WERI-Rb-1 (cell line): Measurements from ENCODE around the gene NLRP2B.

ENCODE experiments used
- DNase-seq: peaks from one replicate; pipeline ENCODE4 v3.0.0-alpha.2; 2020
- H3K27ac ChIP-seq: fragments of 250-450 bp; sonication (Bioruptor Pico); 2 replicates; pipeline ENCODE4 v1.5.1; 2020; ENCODE audit warnings: mild to moderate bottlenecking, moderate library complexity
- H3K27me3 ChIP-seq: fragments of 250-450 bp; sonication (Bioruptor Pico); 2 replicates; pipeline ENCODE4 v1.5.1; 2021; ENCODE audit warnings: mild to moderate bottlenecking, low read depth, moderate library complexity; ENCODE audit not compliant: insufficient read depth, severe bottlenecking
- H3K36me3 ChIP-seq: fragments of 250-450 bp; sonication (Bioruptor Pico); 2 replicates; pipeline ENCODE4 v1.5.1; 2020; ENCODE audit warnings: mild to moderate bottlenecking, moderate library complexity
- H3K4me3 ChIP-seq: 2 replicates; pipeline ENCODE4 v1.5.1; 2011; ENCODE audit warnings: low read depth, mild to moderate bottlenecking, control low read depth, low read length
- H3K9me3 ChIP-seq: fragments of 250-450 bp; sonication (Bioruptor Pico); 2 replicates; pipeline ENCODE4 v1.5.1; 2021; ENCODE audit warnings: mild to moderate bottlenecking, moderate library complexity; ENCODE audit not compliant: severe bottlenecking
- TF ChIP-seq, protein P1 (sequence below): IDR thresholded peaks from 2 replicates; pipeline ENCODE4 v1.5.1; 2011; ENCODE audit warnings: low read depth, mild to moderate bottlenecking, control low read depth, inconsistent platforms, low read length

Gene NLRP2B

DNA sequence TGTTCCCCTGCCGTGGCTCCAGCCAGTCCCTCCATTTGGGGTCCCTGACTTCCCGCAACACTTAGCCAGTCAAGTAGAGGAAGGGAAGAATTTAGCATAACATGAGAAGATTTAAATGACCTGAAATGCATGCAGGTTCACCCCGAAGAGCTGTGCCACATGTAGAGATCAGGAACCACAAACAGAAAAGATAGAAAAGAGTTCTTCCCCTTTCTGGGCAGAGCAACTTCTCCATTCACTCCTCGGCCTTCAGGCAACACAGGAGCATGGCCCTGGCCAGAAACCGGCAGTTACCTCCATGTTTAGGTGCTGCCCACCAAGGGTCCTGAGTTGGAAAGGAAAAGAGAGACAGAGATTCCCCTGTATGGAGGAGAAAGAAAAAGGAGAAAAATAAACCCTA is 5.2 kb downstream of the NLRP2B start:
- TF ChIP-seq, protein P1, sequence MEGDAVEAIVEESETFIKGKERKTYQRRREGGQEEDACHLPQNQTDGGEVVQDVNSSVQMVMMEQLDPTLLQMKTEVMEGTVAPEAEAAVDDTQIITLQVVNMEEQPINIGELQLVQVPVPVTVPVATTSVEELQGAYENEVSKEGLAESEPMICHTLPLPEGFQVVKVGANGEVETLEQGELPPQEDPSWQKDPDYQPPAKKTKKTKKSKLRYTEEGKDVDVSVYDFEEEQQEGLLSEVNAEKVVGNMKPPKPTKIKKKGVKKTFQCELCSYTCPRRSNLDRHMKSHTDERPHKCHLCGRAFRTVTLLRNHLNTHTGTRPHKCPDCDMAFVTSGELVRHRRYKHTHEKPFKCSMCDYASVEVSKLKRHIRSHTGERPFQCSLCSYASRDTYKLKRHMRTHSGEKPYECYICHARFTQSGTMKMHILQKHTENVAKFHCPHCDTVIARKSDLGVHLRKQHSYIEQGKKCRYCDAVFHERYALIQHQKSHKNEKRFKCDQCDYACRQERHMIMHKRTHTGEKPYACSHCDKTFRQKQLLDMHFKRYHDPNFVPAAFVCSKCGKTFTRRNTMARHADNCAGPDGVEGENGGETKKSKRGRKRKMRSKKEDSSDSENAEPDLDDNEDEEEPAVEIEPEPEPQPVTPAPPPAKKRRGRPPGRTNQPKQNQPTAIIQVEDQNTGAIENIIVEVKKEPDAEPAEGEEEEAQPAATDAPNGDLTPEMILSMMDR, result no peak
- DNase-seq, result no peak
- no peaks in the 10 kb centered on the region for H3K36me3 ChIP-seq
- peaks cover 50% of the 10 kb centered on the region for H3K27me3 ChIP-seq
- peaks cover 7% of the 10 kb centered on the region for H3K9me3 ChIP-seq
- no peak overlapping the region for H3K4me3 ChIP-seq
- no peak overlapping the region for H3K27ac ChIP-seq

DNA sequence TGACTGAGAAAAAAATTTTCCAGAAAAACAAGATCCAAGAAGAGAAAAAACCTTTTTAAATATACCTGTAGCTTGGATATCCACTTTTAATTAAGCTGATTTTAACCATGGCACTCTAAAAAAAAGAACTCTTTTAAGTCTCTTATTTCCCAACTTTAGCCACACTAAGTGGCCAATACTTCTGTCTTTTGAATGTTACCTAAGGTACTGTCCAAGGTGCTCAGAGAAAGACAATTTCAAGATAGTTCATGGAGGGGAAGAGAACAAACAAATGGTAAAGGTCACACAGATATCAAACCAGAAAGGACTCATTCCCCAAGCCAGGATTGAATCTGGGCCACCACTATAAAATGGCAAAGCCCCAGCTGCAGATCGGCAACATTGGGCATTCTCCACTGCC is 10.1 kb downstream of the NLRP2B start:
- Histone ChIP-seq H3K36me3 (no peaks in the 10 kb centered on the region), H3K4me3 (no peak overlapping the region), H3K9me3 (peaks cover 7% of the 10 kb centered on the region), H3K27me3 (peaks cover 21% of the 10 kb centered on the region), H3K27ac (no peak overlapping the region)
- no peak for DNase-seq
- TF ChIP-seq, protein P1, result no peak

DNA sequence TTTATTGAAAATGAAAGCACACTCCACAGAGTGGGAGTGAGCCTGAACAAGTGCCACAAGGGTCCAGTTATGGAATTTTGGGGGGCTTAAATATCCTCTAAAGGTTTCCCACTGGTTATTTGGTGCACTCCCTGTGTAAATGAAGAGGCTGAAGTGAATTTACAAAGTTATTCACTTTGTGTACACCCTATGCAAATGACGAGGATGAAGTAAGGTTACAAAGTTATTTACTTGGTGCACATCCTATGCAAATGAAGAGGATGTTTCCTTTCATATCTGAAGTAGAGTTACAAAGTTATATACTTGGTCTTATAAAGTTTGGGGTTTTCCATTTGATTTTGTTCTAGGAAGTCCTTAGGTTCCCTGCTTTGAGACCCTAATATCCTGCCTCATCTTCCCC is 13.1 kb downstream of the NLRP2B start:
- no peak for DNase-seq
- H3K27ac ChIP-seq, result no peak overlapping the region
- H3K9me3 ChIP-seq, result no peaks in the 10 kb centered on the region
- TF ChIP-seq, protein P1, result no peak
- H3K27me3 ChIP-seq, result peaks cover 20% of the 10 kb centered on the region
- no peak overlapping the region for H3K4me3 ChIP-seq
- H3K36me3 ChIP-seq, result no peaks in the 10 kb centered on the region

DNA sequence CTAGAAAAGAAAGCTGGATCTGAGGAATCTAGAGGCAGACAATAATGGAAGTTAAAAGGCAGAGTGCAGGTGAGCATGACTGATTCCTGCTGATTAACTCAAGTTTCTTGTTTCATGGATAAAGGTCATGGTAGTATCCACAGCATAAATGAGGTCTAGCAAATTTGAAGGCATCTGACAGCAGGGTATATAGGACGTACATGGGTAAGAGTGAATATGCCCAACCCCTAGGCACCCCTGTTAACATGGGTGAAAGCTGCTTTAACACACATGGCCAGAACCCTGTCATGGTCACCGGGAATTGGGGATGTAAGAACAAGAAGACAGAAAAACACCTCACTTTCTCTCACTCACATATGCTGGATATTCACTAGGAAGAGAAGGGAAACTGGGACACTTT is 25.0 kb downstream of the NLRP2B start:
- DNase-seq, result no peak
- H3K9me3 ChIP-seq, result no peaks in the 10 kb centered on the region
- H3K36me3 ChIP-seq, result no peaks in the 10 kb centered on the region
- TF ChIP-seq, protein P1, result no peak
- no peaks in the 10 kb centered on the region for H3K27me3 ChIP-seq
- no peak overlapping the region for H3K27ac ChIP-seq
- H3K4me3 ChIP-seq, result no peak overlapping the region

DNA sequence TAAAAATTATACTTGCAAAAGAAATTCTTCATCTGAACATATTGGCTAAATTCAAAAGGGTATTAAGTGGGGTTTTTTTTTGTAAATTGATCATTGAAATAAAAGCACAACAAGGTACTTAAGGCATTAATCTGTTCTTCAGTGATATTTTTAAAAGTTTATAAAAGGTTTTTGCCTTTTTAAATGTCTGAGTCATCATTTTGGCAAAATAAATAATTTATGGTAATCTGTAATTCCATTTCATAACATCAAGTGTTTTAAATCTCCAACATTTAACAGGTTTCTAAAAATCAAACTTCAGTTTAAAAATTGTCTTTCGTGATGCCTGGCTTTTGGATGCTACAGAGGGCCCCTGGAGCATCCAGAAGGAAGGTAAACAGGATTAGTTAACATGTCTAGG is 27.4 kb downstream of the NLRP2B start:
- no peaks in the 10 kb centered on the region for H3K36me3 ChIP-seq
- no peak for DNase-seq
- TF ChIP-seq, protein P1, result no peak

DNA sequence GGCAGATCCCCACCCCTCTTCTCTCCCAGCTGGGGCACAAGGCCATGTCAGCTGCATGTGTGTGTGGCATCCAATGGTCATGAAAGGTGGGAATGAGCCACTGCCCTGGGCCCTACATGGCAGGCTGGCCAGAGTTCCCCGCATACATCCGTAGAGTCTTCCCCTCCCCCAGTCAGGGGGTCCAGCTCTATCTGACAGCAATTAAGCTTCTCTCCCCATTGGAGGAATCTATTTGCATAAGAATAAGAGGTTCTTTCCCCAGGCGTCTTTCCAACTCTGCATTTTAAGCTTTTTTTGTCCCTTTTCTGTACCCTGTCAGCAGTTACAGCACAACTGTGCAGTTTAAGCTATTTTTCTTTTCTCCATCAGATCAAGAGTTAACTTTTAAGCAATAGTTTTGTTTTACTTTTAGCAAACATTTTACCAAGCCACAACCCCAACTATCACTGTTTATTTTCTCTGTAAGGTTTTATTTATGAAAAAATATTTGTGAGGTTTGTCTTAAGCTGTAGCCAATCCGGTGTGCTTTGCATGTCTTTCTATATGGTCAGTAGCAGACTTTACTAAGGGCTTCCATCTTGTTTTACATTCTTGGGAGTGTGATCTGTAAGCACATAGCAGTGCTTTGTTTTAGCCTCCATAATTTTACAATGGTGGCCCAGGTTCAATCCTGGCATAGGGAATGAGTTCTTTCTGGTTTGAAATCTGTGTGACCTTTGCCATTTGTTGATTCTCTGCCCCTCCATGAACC is 28.7 kb downstream of the NLRP2B start:
- H3K9me3 ChIP-seq, result no peaks in the 10 kb centered on the region
- no peak overlapping the region for H3K27ac ChIP-seq
- DNase-seq, result no peak
- TF ChIP-seq, protein P1, result no peak
- no peaks in the 10 kb centered on the region for H3K27me3 ChIP-seq
- no peaks in the 10 kb centered on the region for H3K36me3 ChIP-seq
- H3K4me3 ChIP-seq, result no peak overlapping the region

More for the DNA sequence above, 27.4 kb downstream of the NLRP2B start:
- Histone ChIP-seq H3K27me3 (no peaks in the 10 kb centered on the region), H3K27ac (no peak overlapping the region), H3K9me3 (no peaks in the 10 kb centered on the region), H3K4me3 (no peak overlapping the region)
